ENCODE results near the gene FRMD4A.

DNA sequence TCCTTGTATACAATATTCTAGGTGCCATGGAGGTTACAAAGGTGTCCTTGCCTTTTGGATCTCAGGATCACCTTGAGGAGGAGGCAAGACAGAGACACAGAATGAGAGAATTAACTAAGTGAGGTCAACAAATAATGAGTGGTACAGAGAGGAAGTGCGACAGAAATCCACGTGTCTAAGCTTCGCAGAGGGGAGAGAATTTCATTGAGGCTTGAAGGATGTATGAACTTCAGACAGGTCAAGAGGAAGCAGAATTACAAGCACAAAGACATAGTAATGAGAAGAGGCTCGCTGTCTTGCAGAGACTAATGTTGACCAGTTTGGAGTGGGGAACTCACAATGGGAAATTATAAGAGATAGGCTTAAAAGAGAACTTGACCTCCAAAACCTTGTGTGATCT lies 308.7 kb downstream of the FRMD4A start:
- TF ChIP-seq, protein P1, sequence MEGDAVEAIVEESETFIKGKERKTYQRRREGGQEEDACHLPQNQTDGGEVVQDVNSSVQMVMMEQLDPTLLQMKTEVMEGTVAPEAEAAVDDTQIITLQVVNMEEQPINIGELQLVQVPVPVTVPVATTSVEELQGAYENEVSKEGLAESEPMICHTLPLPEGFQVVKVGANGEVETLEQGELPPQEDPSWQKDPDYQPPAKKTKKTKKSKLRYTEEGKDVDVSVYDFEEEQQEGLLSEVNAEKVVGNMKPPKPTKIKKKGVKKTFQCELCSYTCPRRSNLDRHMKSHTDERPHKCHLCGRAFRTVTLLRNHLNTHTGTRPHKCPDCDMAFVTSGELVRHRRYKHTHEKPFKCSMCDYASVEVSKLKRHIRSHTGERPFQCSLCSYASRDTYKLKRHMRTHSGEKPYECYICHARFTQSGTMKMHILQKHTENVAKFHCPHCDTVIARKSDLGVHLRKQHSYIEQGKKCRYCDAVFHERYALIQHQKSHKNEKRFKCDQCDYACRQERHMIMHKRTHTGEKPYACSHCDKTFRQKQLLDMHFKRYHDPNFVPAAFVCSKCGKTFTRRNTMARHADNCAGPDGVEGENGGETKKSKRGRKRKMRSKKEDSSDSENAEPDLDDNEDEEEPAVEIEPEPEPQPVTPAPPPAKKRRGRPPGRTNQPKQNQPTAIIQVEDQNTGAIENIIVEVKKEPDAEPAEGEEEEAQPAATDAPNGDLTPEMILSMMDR (IDR thresholded peaks at IDR 0.05), result no peak
- TF ChIP-seq POLR2AphosphoS5 (IDR thresholded peaks at IDR 0.05) (no peak), EP300 (IDR thresholded peaks at IDR 0.05) (no peak)
